Thoracic aorta (tissue), 2 donors: Measurements from ENCODE around the gene DHFR. TPM values are rescaled to one million over a fixed set of nuclear protein-coding genes. Genes with fewer than 3 reads are reported as not detected.

Experiments used
- ATAC-seq: fragments of 150-250 bp; one replicate; pipeline ENCODE4 v1.8.0; 2017; ENCODE audit warnings: low read depth; ENCODE audit not compliant: insufficient number of reproducible peaks, low FRiP score
- DNase-seq: peaks from one replicate; pipeline ENCODE4 v3.0.0-alpha.2; 2020; ENCODE audit warnings: low spot score
- H3K27ac ChIP-seq, 2 donors: fragments of 200-600 bp; sonication (generic); 1 replicate in 1 of 2; 2 replicates in 1 of 2; pipeline ENCODE4 v1.5.1; 2016; ENCODE audit warnings: mild to moderate bottlenecking in 2 of 2, moderate library complexity in 2 of 2
- H3K27me3 ChIP-seq: fragments of 200-600 bp; sonication (generic); replicated peaks from 2 replicates; pipeline ENCODE4 v1.6.0; 2016; ENCODE audit warnings: mild to moderate bottlenecking; ENCODE audit not compliant: insufficient read depth
- H3K36me3 ChIP-seq: fragments of 200-600 bp; sonication (generic); one replicate; pipeline ENCODE4 v1.5.1; 2016
- H3K4me1 ChIP-seq, 2 donors: fragments of 200-600 bp; sonication (generic); 1 replicate in 1 of 2; 2 replicates in 1 of 2; pipeline versions ENCODE4 v1.5.1 to v1.6.0; 2016; ENCODE audit warnings: low read depth in 2 of 2, mild to moderate bottlenecking in 1 of 2; ENCODE audit not compliant: control insufficient read depth in 1 of 2
- H3K4me3 ChIP-seq: fragments of 200-600 bp; sonication (generic); 2 replicates; pipeline ENCODE4 v1.5.1; 2016; ENCODE audit warnings: mild to moderate bottlenecking
- H3K9me3 ChIP-seq: fragments of 200-600 bp; sonication (generic); 2 replicates; pipeline ENCODE4 v1.5.1; 2016
- total RNA-seq, 2 donors: library from RNA; depleted of rRNA; stranded (reverse); fragments of >200 nt; gene quantifications; one replicate each; pipeline versions ENCODE4 v1.1.0 to v1.2.3, GENCODE V29; 2016
- TF ChIP-seq, protein P1 (sequence below): fragments of 200-600 bp; sonication (generic); IDR thresholded peaks from one replicate; pipeline ENCODE4 v1.5.1; 2019; ENCODE audit warnings: antibody characterized with exemption

DHFR gene
- total RNA-seq, 2 donors from 2014 or later, result 9.9 to 11.9 TPM

GRCh38 chr5:80579050-80579449 is 75.7 kb downstream of the DHFR start:
- H3K4me1 ChIP-seq, result no peaks in the 10 kb centered on the region
- TF ChIP-seq, protein P1, sequence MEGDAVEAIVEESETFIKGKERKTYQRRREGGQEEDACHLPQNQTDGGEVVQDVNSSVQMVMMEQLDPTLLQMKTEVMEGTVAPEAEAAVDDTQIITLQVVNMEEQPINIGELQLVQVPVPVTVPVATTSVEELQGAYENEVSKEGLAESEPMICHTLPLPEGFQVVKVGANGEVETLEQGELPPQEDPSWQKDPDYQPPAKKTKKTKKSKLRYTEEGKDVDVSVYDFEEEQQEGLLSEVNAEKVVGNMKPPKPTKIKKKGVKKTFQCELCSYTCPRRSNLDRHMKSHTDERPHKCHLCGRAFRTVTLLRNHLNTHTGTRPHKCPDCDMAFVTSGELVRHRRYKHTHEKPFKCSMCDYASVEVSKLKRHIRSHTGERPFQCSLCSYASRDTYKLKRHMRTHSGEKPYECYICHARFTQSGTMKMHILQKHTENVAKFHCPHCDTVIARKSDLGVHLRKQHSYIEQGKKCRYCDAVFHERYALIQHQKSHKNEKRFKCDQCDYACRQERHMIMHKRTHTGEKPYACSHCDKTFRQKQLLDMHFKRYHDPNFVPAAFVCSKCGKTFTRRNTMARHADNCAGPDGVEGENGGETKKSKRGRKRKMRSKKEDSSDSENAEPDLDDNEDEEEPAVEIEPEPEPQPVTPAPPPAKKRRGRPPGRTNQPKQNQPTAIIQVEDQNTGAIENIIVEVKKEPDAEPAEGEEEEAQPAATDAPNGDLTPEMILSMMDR, result no peak
- ATAC-seq, result no peak
- H3K4me3 ChIP-seq, result no peak overlapping the region
- H3K27me3 ChIP-seq, result no peaks in the 10 kb centered on the region
- no peak overlapping the region for H3K27ac ChIP-seq
- H3K36me3 ChIP-seq, result no peaks in the 10 kb centered on the region
- DNase-seq, result no peak
- H3K9me3 ChIP-seq, result no peaks in the 10 kb centered on the region

DNA sequence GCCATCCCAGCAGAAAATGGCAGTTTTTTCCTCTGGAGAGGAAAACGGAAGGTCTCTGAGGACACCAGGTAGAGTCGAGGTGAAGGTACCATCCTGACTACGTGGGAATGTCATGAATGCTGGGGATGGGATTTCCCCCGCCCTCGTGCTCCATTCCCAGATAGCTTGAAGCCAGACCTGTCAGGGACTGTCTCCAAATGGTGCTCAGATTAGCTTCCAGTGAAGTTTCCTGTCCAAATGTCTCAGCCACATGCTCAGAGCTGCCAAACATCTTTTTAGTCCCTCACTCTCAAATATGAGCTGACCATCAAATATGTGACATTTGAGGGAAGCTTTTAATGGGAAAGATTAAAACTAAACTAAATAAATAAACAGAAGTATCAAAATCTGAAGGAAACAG is 77.1 kb downstream of the DHFR start:
- Histone ChIP-seq H3K4me3 (no peak overlapping the region), H3K36me3 (no peaks in the 10 kb centered on the region), H3K4me1 (no peaks in the 10 kb centered on the region), H3K27me3 (no peaks in the 10 kb centered on the region), H3K9me3 (no peaks in the 10 kb centered on the region), H3K27ac (no peak overlapping the region)
- DNase-seq (no peak), ATAC-seq (no peak)
- TF ChIP-seq, protein P1, result no peak

- TF ChIP-seq, protein P1, result no peak
- H3K36me3 ChIP-seq, result no peaks in the 10 kb centered on the region
- H3K4me1 ChIP-seq, result no peaks in the 10 kb centered on the region
- no peak overlapping the region for H3K4me3 ChIP-seq
- ATAC-seq (no peak), DNase-seq (no peak)
- no peak overlapping the region for H3K27ac ChIP-seq
- no peaks in the 10 kb centered on the region for H3K27me3 ChIP-seq
- no peaks in the 10 kb centered on the region for H3K9me3 ChIP-seq
Observed at GRCh38 chr5:80576383-80576782, 78.4 kb downstream of the DHFR start.

Other genes starting within 250 kb of the DHFR start
- 10 to 100 TPM; 29.0 to 36.8 TPM for gene ZFYVE16, start 246.9 kb downstream of the DHFR start, total RNA-seq
- gene FAM151B, start 166.9 kb downstream of the DHFR start, total RNA-seq, result 1 to 10 TPM; 3.9 to 7.4 TPM
- gene ANKRD34B, start 84.7 kb downstream of the DHFR start, total RNA-seq, result not detected
- 10 to 100 TPM; 12.3 to 12.9 TPM for gene MSH3, start 331 bp downstream of the DHFR start, total RNA-seq